GM18909 (cell line): ENCODE data around the gene KCTD3.

Source experiments
- ATAC-seq: cut with Tn5 transposase; IDR thresholded peaks from one replicate; pipeline ENCODE4 v1.9.1; 2021; ENCODE audit warnings: mild to moderate bottlenecking; ENCODE audit not compliant: unreplicated experiment, poor library complexity

Gene KCTD3

DNA sequence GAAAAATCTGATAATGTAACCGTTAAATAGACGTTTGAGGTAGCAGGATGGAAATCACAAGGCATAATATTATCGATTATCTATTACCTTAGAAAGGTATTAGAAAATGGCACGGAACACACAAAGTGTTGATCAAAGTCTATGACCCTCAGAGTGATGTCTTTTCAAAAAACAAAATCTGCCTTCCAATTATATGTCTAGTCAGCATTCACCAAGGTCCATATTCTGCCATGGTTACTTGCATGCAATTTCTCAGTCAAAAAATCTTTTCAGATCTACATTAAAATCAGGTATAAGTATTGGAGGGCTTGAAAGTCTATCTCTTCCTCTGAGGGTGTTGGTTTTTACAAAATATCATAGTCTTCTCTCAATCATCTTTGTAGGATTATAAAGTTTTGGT, 81.9 kb downstream of the KCTD3 start:
- no peak for ATAC-seq

DNA sequence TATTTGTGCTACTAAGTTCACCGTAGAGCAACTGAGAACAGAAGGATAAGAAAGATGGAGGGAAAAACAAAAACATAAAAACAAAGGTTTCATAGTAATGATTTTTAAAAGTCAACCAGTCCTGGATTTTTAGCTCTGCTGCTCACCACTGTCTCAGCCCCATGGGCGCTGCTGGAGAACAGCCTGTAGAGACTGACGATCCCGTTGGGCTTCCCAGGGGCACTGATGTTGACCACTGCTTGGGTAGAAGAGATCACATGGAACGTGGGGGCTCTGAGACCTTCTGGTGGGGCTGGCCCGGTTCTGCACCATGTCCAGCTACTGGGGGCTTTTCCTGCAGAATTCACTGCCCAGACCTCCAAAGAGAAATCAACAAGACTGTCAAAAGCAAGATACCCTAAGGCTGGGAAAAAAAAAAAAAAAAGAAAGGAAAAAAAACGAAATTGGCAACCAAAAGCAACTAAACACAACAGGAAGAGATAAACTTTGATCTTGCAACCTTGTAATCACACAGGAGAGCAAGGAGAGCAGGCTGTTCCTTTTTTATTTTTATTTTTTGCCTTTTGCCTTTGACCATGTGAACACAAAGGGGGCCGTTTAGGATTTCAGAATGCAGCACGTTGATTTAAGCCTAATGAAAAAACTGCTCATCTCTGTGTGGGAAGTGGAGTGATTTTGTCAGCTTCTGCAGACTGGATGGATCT, 83.5 kb downstream of the KCTD3 start:
- ATAC-seq: no peak

DNA sequence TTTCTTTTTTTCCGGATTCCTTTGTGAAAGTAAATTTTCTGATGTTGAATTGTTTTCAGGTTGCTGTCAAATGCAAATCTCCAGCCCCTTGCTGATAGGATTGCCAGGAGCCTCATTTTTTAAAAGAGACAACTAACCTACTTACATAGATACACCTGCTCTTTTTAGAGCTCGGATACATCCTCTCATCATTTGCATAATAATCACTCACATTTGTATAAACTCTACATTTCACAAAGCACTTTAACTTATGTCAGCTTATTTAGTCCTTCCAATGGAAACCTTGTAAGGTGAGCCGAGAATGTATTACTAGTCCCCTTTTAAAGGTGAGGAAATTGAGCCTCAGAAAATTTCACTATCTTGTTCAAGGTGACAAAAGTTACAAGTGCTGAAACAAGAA, 84.8 kb downstream of the KCTD3 start:
- ATAC-seq: no peak

DNA sequence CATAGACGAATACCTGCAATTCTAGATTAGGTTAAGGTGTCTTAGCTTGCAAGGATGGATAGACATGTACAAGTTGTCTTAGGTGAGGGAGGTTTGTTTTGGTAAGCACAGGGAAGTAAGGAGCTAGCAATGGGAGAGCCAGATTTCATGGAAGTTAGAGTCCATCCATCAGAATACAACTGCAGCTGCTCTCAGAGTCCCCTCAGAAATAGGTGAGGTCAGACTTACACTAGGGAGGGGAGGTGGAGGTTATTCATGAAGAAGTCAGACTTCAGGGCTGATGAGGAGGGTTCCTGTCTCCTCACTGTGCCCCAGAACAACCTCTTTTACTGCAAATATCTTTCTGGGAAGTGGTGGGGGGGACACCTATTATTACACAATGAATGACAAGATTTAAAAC, 85.3 kb downstream of the KCTD3 start:
- ATAC-seq: no peak

DNA sequence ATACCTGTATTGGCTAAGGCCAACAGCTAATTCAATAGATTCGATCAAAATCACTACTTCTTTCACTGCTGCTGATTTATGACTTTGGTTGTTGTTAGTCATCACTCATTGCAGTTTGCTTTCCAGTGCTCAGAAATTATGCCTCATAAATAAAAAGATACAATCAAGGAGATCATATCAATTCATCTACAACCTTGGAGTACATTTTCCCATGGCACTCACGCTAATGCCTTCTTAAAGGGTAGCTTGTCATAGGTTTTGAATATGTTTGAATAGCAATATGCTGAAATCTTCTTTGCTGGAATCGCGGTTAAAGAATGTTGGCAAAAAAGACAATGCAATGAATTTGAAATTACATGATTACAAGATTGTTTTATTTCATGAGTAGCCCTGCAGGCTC, 89.9 kb downstream of the KCTD3 start:
- no peak for ATAC-seq

DNA sequence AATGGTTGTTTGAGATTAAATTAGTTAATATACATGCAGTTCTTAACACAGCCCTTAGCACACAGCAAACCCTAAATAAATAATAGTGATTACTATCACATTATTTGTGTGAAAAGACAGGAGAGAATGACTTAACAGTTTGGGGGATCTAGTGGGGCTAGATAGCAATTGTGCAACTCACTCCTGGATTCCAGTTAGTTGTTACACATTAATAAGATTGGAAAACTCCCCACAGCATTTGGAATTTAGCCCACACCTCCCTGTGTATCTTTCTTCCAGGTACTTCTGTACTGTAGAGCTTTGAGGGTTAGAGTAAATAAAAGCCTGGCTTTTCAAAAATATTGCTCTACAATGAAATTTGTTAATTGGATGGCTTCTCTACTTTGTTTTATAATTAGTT, 93.2 kb downstream of the KCTD3 start:
- no peak for ATAC-seq

DNA sequence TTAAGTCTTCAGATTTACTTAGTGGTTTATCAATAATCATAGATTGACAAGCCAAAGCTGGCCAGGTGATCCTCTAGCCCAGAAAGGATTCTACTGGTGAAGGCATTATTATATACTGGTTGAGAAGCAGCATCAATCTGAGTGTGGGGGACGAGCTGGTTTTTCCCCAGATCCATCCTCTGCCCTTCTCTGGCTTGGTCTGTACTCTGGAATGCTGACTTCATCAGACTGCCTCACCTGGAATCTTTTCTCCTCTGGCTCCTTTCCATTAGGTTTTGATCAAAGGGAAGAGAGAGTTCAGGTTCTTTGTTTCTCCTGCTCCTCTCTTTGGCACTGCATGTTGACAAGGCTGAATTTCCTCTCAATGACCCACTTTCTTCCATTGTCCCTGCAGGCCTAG, 93.9 kb downstream of the KCTD3 start:
- ATAC-seq: no peak

DNA sequence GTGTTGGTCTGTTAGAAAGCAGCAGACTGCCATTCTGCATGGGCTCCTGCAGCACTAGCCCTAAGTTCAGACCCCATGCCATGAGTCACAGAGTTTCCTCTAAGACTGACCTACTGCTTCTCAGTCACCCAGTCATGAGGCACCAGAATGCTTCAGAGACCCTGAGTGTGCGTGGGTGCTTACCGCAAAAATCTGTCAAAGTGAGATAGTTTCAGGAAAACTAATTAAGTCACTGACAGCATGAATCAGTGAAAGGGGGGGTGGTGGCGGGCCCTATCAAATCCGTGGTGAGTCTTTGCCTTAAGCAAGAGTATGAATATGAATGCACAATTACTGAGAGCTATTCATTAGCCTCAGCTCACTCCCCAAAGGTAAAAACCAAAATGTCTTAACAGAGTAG, 98.1 kb downstream of the KCTD3 start:
- ATAC-seq: no peak

DNA sequence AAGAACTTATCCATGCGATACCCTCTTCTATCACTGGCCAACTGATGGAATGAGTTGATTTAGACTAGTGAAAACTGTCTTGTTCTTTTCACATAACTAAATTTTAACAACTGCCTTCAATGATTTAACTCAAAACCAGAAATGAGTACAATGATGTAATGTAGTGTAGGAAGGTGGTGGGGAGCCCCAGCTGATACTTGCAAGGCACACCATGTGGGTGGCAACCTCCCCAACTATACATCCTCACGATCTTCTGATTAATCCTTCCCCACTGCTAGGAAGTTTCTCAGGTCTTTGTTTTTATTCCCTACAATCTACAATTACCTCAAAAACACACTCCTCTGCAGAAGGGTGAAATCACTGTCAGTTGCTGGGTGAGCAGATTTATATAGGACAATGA, 100.7 kb downstream of the KCTD3 start:
- ATAC-seq: no peak

DNA sequence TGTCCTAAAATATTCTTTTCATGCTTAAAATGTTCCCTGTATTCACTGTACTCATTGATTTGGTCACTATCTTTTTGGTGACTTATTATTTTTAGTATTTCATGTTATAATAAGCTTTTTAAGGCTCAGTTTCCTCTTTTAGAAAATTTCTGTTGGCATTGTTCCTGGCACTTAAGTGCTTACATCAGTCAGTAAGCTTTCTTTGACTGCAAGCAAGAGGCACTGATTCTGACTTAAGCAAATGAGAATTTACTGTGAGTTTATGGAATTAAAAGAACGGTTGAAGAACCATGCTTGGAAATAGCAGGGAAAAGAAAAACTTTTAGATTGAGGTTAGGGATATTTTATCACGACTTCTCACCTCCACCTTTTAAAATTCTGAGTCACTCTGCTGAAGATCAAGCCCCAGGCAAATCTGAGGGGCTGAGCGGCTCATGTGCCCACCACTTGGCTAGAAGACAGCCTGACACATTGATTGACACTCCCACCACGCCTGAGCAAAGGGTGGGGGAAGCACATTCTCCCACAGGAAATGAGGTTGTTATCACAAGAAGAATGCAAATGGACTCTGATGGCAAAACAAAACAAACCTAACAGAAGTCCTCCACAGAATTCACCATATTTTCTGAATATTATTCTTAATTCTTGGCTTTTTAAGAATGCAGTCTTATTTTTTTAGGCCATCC, 102.8 kb downstream of the KCTD3 start:
- ATAC-seq: no peak
